Stomach (tissue), 4 donors: ENCODE data around the gene MGME1.

Experiments
- EP300 ChIP-seq: sonication (generic); formaldehyde crosslinking; IDR thresholded peaks from one replicate; pipeline ENCODE4 v1.6.1; 2017; ENCODE audit warnings: antibody characterized with exemption
- POLR2A ChIP-seq, 4 donors: fragments of 450-650 bp; IDR thresholded peaks; one replicate each; pipeline ENCODE4 v1.6.1; 2016; ENCODE audit warnings: antibody characterized with exemption in 4 of 4, control low read depth in 2 of 4, mild to moderate bottlenecking in 1 of 4, moderate library complexity in 1 of 4
- TF ChIP-seq, protein P1 (sequence below), 7 experiments: fragments of 450-650 bp in 4 of 7; fragments of 200-600 bp in 3 of 7; sonication (generic) in 3 of 7; IDR thresholded peaks; one replicate each; pipeline ENCODE4 v1.5.1; 2016 to 2019; ENCODE audit warnings: antibody characterized with exemption in 7 of 7, control low read depth in 2 of 7, mild to moderate bottlenecking in 1 of 7

DNA sequence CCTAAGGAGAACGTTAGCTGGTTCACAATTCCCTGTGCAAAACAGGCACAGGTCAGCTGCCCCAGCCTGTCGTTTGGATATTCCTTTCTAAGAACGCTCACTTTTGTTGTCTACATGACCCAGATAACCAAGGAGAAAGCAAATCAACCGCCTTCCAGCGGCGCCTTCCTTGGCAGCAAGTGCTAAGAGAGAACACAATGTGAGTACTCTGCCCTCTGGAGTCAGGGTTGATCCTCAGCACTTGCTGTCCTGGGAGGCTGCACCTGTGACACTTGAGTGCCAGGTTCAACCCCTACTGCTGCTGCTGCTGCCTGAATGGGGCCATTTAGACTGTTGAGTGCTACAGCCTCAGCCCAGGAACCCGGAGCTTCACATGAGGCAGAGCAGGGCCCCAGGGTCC lies 52.1 kb downstream of the MGME1 start:
- TF ChIP-seq, protein P1, sequence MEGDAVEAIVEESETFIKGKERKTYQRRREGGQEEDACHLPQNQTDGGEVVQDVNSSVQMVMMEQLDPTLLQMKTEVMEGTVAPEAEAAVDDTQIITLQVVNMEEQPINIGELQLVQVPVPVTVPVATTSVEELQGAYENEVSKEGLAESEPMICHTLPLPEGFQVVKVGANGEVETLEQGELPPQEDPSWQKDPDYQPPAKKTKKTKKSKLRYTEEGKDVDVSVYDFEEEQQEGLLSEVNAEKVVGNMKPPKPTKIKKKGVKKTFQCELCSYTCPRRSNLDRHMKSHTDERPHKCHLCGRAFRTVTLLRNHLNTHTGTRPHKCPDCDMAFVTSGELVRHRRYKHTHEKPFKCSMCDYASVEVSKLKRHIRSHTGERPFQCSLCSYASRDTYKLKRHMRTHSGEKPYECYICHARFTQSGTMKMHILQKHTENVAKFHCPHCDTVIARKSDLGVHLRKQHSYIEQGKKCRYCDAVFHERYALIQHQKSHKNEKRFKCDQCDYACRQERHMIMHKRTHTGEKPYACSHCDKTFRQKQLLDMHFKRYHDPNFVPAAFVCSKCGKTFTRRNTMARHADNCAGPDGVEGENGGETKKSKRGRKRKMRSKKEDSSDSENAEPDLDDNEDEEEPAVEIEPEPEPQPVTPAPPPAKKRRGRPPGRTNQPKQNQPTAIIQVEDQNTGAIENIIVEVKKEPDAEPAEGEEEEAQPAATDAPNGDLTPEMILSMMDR (IDR thresholded peaks at IDR 0.05) = no peak
- TF ChIP-seq EP300 (no peak), POLR2A (IDR thresholded peaks at IDR 0.05) (no peak)
